PC-9 (cell line): ENCODE results near the gene ITGAE. TPM values are rescaled to one million over a fixed set of nuclear protein-coding genes. Genes with fewer than 3 reads are reported as not detected.

Source experiments
- BruUV-seq: library from RNA; stranded (reverse); fragments of 400-500 nt; replicated peaks from 2 replicates; lab custom pipeline; 2021; lab: Mats Ljungman, UMichigan
- CTCF ChIA-PET: fragments of 300-600 bp; sonication (Branson Sonifier 250); formaldehyde crosslinking; loops from one replicate; lab custom pipeline; 2022; ENCODE audit warnings: antibody characterized with exemption; lab: Charles Lee
- POLR2A ChIA-PET: fragments of 300-600 bp; sonication (Branson Sonifier 250); formaldehyde crosslinking; loops from one replicate; lab custom pipeline; 2022; ENCODE audit warnings: antibody characterized with exemption; ENCODE audit not compliant: unreplicated experiment; lab: Charles Lee
- DNase-seq, 2 experiments: peaks; one replicate each; pipeline versions ENCODE4 v3.0.0 to v3.0.0-alpha.2; 2015 to 2022; ENCODE audit warnings: mixed read lengths in 1 of 2
- H2AFZ ChIP-seq: fragments of 200-600 bp; sonication (generic); 2 replicates; pipeline ENCODE4 v1.8.1; 2017; ENCODE audit warnings: antibody characterized with exemption
- H3F3A ChIP-seq: fragments of 200-600 bp; sonication (generic); 2 replicates; pipeline ENCODE4 v1.8.1; 2017; ENCODE audit warnings: antibody characterized with exemption, mild to moderate bottlenecking, low read depth; ENCODE audit not compliant: insufficient read depth
- H3K27ac ChIP-seq: fragments of 200-600 bp; sonication (generic); 2 replicates; pipeline ENCODE4 v1.6.1; 2016; ENCODE audit warnings: mixed run types
- H3K27me3 ChIP-seq: fragments of 200-600 bp; sonication (generic); 2 replicates; pipeline ENCODE4 v1.6.1; 2016; ENCODE audit warnings: low read depth, mixed run types; ENCODE audit not compliant: insufficient read depth
- H3K36me3 ChIP-seq: fragments of 200-600 bp; sonication (generic); 2 replicates; pipeline ENCODE4 v1.6.1; 2016; ENCODE audit warnings: low read depth, mixed run types
- H3K4me1 ChIP-seq: fragments of 200-600 bp; sonication (generic); replicated peaks from 2 replicates; pipeline ENCODE4 v1.6.1; 2016; ENCODE audit warnings: mixed run types; ENCODE audit not compliant: insufficient read depth
- H3K4me2 ChIP-seq: fragments of 200-600 bp; sonication (generic); 2 replicates; pipeline ENCODE4 v1.6.1; 2017; ENCODE audit warnings: mixed run types
- H3K4me3 ChIP-seq: fragments of 200-600 bp; sonication (generic); 2 replicates; pipeline ENCODE4 v1.6.1; 2016; ENCODE audit warnings: mixed run types
- H3K79me2 ChIP-seq: fragments of 200-600 bp; sonication (generic); 2 replicates; pipeline ENCODE4 v1.6.1; 2017; ENCODE audit warnings: low read depth, mixed run types
- H3K9me2 ChIP-seq: fragments of 200-600 bp; sonication (generic); 2 replicates; pipeline ENCODE4 v1.8.1; 2017; ENCODE audit warnings: mild to moderate bottlenecking; ENCODE audit not compliant: insufficient read depth
- H3K9me3 ChIP-seq: fragments of 200-600 bp; sonication (generic); 2 replicates; pipeline ENCODE4 v1.8.1; 2016; ENCODE audit warnings: low read depth; ENCODE audit not compliant: insufficient read depth
- H4K20me1 ChIP-seq: fragments of 200-600 bp; sonication (generic); 2 replicates; pipeline ENCODE4 v1.8.1; 2017; ENCODE audit not compliant: insufficient read depth
- EZH2 ChIP-seq: fragments of 200-600 bp; sonication (generic); IDR thresholded peaks from 2 replicates; pipeline ENCODE4 v1.8.0; 2017; ENCODE audit warnings: antibody characterized with exemption, low read depth
- intact Hi-C: fragments of 100-400 bp; cut with micrococcal nuclease; formaldehyde crosslinking; loops from one replicate; pipeline ENCODE4 v1.10.0; 2022; ENCODE audit not compliant: unreplicated experiment
- total RNA-seq: library from RNA; stranded (reverse); gene quantifications from 2 replicates; pipeline ENCODE4 v1.2.3, GENCODE V29; 2021
- TF ChIP-seq, protein P1 (sequence below): fragments of 200-600 bp; sonication (generic); conservative IDR thresholded peaks from 2 replicates; pipeline ENCODE4 v1.6.1; 2017; ENCODE audit warnings: mixed run types, antibody characterized with exemption, mild to moderate bottlenecking, moderate library complexity

The ITGAE gene
- total RNA-seq, 1 experiment from 2014 or later, result 52.8 TPM

DNA sequence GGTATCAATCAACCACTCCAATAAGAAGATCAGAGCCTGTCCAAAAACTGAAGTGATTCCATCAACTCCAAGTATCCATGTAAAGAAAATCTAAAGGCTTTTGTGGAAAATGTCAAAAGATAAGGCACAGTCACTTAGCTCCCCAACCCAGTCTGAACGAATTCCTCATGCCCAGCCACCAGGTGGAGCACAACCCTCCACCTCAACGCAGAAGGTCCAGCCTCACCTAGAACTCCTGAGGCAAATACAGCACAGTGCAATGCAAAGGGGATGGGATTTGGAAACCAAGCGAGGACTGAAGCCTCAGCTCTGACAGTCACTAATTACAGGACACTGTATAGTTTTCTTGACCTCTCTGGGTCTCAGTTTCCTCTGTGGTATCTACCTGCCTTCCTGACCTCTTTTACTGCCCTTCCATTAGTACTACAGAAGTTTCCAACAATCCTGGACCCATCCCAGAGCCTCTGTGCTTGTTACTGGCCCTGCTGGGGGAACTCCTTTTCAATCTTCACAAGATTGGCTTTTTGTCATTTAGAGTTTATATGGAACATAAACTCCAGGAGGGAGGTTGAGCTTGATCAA, 43.0 kb upstream of the ITGAE start:
- Histone ChIP-seq H3K4me3 (no peak overlapping the region), H3K36me3 (peaks cover 8% of the 10 kb centered on the region; the same call in 1 of the 2 replicates), H3K27ac (no peak overlapping the region), H3K27me3 (no peaks in the 10 kb centered on the region), H3K4me2 (peak overlapping the region; percentile 83; the same call in 1 of the 2 replicates), H3K79me2 (peaks cover 39% of the 10 kb centered on the region), H3K9me2 (no peaks in the 10 kb centered on the region), H4K20me1 (peaks cover 18% of the 10 kb centered on the region; the same call in 1 of the 2 replicates), H3F3A (peaks cover 7% of the 10 kb centered on the region; the same call in 1 of the 2 replicates), H3K9me3 (no peaks in the 10 kb centered on the region), H3K4me1 (peaks cover 12% of the 10 kb centered on the region), H2AFZ (no peak overlapping the region)
- peak; percentile 46 to 59 for DNase-seq
- BruUV-seq, result no TSS peak
- ChIA-PET CTCF (interaction anchor here (0.6 to 1.5 kb wide), 7 partner anchors 16 to 1726 kb away, joined by 3 to 6 read pairs (median 4); no protein-coding TSS in a partner anchor), POLR2A (no interaction called here)
- intact Hi-C loops, result loop anchor here (10.0 kb wide), 1 partner anchor 301 kb away; the partner anchor contains the start of genes CYB5D2 and ZZEF1
- TF ChIP-seq, protein P1, sequence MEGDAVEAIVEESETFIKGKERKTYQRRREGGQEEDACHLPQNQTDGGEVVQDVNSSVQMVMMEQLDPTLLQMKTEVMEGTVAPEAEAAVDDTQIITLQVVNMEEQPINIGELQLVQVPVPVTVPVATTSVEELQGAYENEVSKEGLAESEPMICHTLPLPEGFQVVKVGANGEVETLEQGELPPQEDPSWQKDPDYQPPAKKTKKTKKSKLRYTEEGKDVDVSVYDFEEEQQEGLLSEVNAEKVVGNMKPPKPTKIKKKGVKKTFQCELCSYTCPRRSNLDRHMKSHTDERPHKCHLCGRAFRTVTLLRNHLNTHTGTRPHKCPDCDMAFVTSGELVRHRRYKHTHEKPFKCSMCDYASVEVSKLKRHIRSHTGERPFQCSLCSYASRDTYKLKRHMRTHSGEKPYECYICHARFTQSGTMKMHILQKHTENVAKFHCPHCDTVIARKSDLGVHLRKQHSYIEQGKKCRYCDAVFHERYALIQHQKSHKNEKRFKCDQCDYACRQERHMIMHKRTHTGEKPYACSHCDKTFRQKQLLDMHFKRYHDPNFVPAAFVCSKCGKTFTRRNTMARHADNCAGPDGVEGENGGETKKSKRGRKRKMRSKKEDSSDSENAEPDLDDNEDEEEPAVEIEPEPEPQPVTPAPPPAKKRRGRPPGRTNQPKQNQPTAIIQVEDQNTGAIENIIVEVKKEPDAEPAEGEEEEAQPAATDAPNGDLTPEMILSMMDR, result peak; percentile 76
- no peak for TF ChIP-seq EZH2

DNA sequence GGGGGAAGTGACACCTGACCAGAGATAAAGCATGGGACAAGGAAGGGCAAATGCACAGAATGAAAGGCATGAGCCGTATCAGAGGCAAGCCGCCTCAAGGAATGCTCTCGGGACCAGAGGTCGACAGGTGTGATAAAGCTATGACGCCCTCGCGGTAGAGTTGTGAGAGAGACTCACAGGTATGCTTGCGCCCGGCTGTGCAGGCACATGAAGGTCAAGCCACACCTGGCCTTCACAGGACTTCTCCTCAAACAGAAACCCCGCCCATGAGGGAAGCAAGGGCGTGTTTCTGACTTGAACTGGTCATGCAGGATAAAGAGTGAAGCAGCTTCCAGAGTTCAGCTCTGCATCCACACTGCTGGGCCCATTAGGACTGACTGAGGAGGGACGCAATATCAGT, 37.2 kb upstream of the ITGAE start:
- DNase-seq, result peak; percentile 86 to 93
- intact Hi-C loops, result no loop called here
- Histone ChIP-seq H3K4me1 (peaks cover 9% of the 10 kb centered on the region), H3K9me3 (no peaks in the 10 kb centered on the region), H3K36me3 (peaks cover 18% of the 10 kb centered on the region), H4K20me1 (peaks cover 15% of the 10 kb centered on the region; the same call in 1 of the 2 replicates), H3K27ac (no peak overlapping the region), H3K4me2 (peak overlapping the region; percentile 10; the same call in 1 of the 2 replicates), H3F3A (peaks cover 13% of the 10 kb centered on the region; the same call in 1 of the 2 replicates), H2AFZ (no peak overlapping the region), H3K4me3 (no peak overlapping the region), H3K9me2 (no peaks in the 10 kb centered on the region), H3K27me3 (no peaks in the 10 kb centered on the region), H3K79me2 (peaks cover 29% of the 10 kb centered on the region)
- ChIA-PET POLR2A (interaction anchor here (0.7 kb wide), 1 partner anchor 736 kb away, joined by 5 read pairs; no protein-coding TSS in a partner anchor), CTCF (interaction anchor here (0.5 to 1.0 kb wide), 6 partner anchors 11 to 305 kb away, joined by 3 to 8 read pairs (median 4); partner anchors contain the start of genes CYB5D2 and ZZEF1)
- TF ChIP-seq EZH2, result no peak
- TF ChIP-seq, protein P1, result no peak
- BruUV-seq, result no TSS peak

DNA sequence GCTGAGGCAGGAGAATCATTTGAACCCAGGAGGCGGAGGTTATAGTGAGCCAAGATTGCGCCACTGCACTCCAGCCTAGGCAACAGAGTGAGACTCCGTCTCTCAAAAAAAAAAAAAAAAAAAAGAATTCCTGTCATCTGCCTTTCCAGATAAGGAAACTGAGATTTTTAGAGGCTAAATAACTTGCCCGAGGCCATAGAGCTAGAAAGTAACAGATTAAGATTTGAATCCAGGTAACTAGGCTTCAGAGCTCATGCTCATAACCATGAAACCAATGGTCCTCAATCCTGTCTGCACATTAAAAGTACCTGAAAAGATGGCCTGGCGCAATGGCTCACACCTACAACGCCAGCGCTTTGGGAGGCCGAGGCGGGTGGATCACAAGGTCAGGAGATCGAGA, 35.6 kb upstream of the ITGAE start:
- Histone ChIP-seq H3K79me2 (peaks cover 19% of the 10 kb centered on the region), H3K9me2 (no peaks in the 10 kb centered on the region), H4K20me1 (peaks cover 15% of the 10 kb centered on the region; the same call in 1 of the 2 replicates), H2AFZ (no peak overlapping the region), H3K27me3 (no peaks in the 10 kb centered on the region), H3K4me3 (no peak overlapping the region), H3K27ac (no peak overlapping the region), H3K9me3 (no peaks in the 10 kb centered on the region), H3F3A (peaks cover 13% of the 10 kb centered on the region; the same call in 1 of the 2 replicates), H3K4me2 (no peak overlapping the region), H3K4me1 (peaks cover 9% of the 10 kb centered on the region), H3K36me3 (peaks cover 20% of the 10 kb centered on the region)
- POLR2A ChIA-PET, result interaction anchor here (0.6 kb wide), 1 partner anchor 273 kb away, joined by 15 read pairs; no protein-coding TSS in a partner anchor
- CTCF ChIA-PET, result no interaction called here
- no peak for DNase-seq
- TF ChIP-seq EZH2, result no peak
- TF ChIP-seq, protein P1, result no peak
- no TSS peak for BruUV-seq
- intact Hi-C loops, result no loop called here
